ENCODE data around the gene COIL.
"Not testable (repeated sequence)": the region's sequence is repeated elsewhere in the genome, so short reads cannot be mapped to it uniquely, and the experiment has no call there.

The COIL gene

GRCh38 chr17:56977673-56978395 is 17.0 kb upstream of the COIL start, which contains the start of gene SCPEP1:
TSS of gene SCPEP1 (plus strand) at chr17:56978131. CDS start at chr17:56978160, 29 bp downstream.
- DNase-seq, result peak; percentile 82

- no peak for DNase-seq
Observed at GRCh38 chr17:56976941-56977608, 16.2 kb upstream of the COIL start.

GRCh38 chr17:56975656-56976055 is 14.8 kb upstream of the COIL start:
- DNase-seq, result no peak

GRCh38 chr17:56974055-56974454 is 13.2 kb upstream of the COIL start:
- no peak for DNase-seq

GRCh38 chr17:56973520-56973919 is 12.7 kb upstream of the COIL start:
- peak; percentile 21 for DNase-seq

GRCh38 chr17:56972111-56972730 is 11.4 kb upstream of the COIL start:
- DNase-seq, result no peak

GRCh38 chr17:56970974-56971373 is 10.1 kb upstream of the COIL start:
- DNase-seq, result no peak

GRCh38 chr17:56966338-56966737 is 5.5 kb upstream of the COIL start:
- DNase-seq, result peak; percentile 67

- DNase-seq, result not testable (repeated sequence)
Observed at GRCh38 chr17:56965681-56966080, 4.8 kb upstream of the COIL start.

- DNase-seq, result not testable (repeated sequence)
Observed at GRCh38 chr17:56965241-56965640, 4.4 kb upstream of the COIL start.

- no peak for DNase-seq
Observed at GRCh38 chr17:56956992-56957391, 3.9 kb downstream of the COIL start.

- DNase-seq, result no peak
Observed at GRCh38 chr17:56949595-56949994, 11.3 kb downstream of the COIL start.

- DNase-seq, result no peak
Observed at GRCh38 chr17:56948491-56948890, 12.4 kb downstream of the COIL start.

GRCh38 chr17:56947741-56948140 is 13.1 kb downstream of the COIL start:
- DNase-seq, result no peak

- DNase-seq, result no peak
Observed at GRCh38 chr17:56945938-56946505, 14.8 kb downstream of the COIL start.

GRCh38 chr17:56943505-56944125 is 17.2 kb downstream of the COIL start:
- DNase-seq, result no peak

- no peak for DNase-seq
Observed at GRCh38 chr17:56939869-56940484, 20.9 kb downstream of the COIL start.

- not testable (repeated sequence) for DNase-seq
Observed at GRCh38 chr17:56938206-56938605, 22.6 kb downstream of the COIL start.

GRCh38 chr17:56937687-56938086 is 23.2 kb downstream of the COIL start:
- no peak for DNase-seq

GRCh38 chr17:56936697-56937322 is 24.0 kb downstream of the COIL start:
- DNase-seq, result no peak

- no peak for DNase-seq
Observed at GRCh38 chr17:56935461-56935860, 25.4 kb downstream of the COIL start.

GRCh38 chr17:56934280-56934679 is 26.6 kb downstream of the COIL start:
- DNase-seq, result no peak

Data from NCI-H510A (cell line).